T-helper 1 cell (primary cell): ENCODE data around the gene ZHX3.
A peak's percentile ranks its signal among the peaks of the same experiment; 100 is the strongest.

ENCODE experiments used
- DNase-seq, 5 donors: peaks; one replicate each; pipeline ENCODE4 v3.0.0-alpha.2; 2012 to 2020

The ZHX3 gene

DNA sequence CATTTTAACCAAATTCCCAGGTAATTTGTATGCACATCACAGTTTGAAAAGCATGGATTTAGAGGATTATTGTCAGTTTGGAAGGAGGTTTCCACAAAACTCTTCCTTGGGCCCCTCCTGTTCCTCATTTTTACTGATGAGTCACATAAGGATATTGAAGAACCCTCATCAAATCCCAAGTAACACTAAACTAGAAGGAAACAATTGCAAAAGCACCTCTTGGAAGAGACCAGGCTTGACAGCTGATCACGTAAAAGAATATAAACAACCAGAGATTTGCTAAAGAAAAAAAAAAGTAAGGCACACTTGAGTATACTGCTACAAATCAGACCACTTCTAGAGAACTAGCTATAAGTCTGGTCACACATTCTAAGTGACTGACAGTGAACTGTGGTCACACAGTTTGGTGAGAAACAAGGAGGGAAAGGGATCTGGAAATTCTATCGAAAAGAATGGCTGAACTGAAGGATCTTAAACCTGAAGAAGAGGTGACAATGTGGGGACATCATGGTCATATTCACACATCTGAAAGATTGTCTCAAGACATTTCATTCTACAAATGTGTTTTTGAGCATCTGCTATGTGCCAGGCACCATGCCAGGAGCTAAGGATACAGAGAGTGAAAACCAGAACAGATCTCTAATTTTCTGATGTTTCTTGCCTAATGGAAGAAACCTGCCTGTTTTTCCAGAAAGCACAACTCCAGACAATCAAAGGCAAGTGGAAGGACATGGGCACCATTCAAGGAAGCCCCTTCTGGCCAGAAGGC is 24.1 kb downstream of the ZHX3 start:
- no peak for DNase-seq

DNA sequence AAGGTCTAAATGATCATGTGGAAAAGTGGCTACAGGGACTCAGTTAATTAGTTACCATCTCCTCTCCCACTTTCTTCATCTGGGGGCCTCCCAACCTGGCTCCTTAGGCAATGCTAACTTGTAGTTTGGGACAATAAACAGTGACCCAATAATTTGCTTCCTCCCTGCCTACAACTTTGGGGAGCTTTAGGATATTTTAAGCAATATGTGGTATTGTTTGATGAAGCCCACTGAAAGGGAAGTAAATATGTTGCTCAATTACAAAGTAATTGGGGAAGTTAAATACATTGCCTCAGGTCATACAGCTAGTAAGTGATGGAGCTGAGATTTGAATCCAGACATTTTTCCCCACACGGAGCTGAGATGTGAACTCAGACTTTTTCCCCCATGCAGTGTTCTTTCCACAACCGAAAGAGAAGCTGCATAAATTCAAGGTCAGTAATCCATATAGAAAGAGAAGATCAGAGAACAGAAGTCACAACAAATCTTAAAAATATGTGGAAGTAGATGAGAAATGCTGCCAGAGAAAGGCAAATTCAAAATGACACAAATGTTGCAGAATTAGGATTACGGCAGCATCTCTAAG is 26.6 kb downstream of the ZHX3 start:
- DNase-seq, result no peak

DNA sequence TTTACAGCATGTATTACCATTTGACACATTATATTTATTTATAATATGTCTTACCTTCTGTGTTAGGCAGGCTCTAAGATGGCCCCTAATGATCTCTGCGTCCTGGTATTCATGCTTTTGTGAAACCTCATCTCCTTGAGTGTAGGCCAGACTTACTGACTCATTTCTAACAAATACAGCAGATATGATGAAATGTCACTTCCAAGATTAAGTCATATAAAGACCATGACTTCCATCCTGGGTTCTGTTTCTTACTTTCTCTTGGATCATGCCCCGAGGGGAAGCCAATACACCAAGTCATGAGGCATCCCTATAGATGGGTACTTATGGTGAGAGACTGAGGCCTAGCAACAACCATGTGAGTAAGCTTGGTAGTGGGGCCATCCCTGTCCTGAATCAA is 30.2 kb downstream of the ZHX3 start:
- peak in 1 of 5 donors; percentile 4 for DNase-seq

DNA sequence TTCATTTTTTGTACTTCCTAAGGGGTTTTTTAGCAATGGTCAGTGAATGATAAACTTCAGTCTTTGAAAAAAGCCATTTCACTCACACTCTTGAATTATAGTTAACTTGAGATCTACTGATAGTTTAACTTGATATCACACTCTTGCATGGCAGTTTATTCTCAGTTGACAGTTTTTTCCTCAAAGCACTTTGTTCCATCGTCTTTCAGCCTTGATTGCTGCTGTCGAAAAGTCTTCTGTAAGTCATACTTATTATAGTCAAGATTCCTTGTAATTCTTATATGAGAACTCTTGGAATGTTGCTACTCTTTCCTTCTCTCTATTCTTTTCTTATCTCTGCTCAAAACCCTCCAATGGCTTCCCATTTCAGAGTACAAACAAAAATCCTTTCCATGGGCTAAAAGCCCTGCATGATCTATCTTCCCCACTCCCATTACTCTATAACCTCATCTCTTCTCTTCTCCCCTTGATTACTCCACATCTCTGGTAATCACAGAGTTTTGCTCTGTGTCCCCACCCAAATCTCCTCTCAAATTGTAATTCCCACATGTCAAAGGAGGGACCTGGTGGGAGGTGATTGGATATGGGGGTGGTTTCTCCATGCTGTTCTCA is 31.2 kb downstream of the ZHX3 start:
- DNase-seq, result no peak

DNA sequence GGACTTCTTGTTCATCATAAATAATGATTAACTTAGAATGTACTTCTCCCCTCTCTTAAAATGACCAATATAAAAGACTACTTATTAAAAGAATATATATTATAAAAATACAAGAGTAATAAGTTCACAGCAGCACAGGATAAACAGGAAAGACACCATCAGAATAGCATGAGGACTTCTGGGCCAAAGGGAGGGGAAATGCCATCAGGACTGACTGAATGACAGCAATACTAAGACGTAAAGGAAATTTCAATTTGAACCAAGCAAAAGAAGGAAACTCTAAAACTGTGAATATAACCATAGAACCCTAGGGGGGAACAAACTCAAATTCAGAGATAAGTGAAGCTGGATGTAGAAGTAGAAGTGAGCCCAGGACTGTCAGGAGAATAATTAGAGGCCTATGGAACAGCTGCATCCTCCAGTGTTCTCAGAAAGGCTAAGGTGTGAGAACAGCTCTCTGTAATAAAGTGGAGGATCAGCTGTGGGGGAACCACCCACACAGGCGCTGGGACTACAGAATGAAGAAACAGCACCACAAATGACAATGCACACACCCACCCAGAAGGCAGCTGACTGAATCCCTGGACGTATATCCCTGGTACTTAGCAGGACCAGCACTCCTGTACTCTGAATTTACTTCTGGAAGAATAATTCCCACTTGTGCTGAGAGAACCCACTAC is 37.8 kb downstream of the ZHX3 start:
- no peak for DNase-seq

DNA sequence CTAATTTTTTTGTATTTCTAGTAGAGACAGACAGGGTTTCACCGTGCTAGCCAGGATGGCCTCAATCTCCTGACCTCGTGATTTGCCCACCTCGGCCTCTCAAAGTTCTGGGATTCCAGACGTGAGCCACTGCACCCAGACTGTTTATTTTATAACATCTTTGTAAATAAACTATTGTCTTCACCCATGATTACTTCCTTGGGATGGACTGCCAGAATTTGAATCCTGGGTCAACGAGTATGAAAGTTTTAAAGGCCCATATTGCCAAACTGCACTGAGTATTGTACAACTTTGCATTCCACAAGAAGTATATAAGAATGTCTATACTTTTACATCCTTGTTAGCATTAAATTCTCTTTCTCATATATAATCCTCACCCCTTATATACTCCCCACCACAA is 38.6 kb downstream of the ZHX3 start:
- DNase-seq, result no peak

DNA sequence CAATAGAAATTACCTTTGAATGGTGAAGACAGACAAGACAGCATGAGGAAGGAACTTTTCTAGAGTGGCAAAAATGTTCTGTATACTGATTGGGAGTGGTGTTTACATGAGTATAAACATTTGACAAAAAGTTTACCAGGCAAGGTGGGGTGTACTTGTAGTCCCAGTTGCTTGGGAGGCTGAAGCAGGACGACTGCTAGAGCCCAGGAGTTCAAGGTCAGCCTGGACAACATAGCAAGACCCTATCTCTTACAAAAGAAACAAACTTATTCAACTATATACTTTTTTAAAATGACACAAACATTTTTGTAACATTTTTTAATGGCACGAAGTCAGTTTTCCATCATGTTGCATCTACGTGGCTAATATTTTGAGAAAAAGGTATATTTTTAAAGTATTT is 40.5 kb downstream of the ZHX3 start:
- DNase-seq, result no peak

DNA sequence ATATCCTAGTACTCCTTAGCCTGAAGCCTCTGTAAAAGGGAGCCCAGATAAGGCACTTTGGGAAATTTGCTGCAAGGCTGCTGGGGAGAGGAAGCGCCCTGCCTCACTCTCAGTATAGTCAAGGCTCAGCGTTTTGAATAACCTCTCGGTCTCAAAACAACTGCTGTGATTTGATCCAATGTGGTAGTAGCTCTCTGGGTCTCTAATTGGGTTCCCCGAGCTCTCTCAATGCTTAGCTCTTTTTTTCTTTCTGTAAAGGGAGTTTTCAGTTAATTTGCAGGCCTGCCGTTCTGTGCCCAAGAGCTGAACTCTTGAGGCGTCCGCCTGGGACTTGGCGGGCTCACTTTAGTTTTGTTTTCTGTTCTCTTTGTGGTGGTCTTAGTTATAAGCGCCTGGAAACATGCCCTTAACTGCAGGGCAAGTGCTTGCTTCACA is 41.2 kb downstream of the ZHX3 start:
- no peak for DNase-seq

DNA sequence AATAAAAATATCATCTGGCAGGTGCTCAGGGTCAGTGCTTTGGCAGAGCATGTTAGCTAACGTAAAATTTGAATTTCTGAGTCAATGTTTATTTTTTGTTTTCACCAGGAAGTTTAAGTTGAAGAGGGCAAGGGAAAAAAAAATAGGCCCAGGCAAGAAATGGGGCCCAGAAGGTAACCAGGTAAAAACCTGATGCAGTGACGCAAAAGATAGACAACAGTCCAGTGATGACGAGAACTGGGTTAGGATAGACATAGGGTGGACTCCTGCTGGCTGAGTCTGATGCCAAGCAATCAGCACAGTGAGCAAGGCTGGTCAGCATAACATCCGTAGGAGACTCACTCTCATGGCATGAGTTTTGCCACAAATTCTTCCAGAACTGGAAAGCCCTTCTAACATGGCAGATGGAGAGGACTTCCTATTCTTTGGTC is 42.2 kb downstream of the ZHX3 start:
- no peak for DNase-seq

DNA sequence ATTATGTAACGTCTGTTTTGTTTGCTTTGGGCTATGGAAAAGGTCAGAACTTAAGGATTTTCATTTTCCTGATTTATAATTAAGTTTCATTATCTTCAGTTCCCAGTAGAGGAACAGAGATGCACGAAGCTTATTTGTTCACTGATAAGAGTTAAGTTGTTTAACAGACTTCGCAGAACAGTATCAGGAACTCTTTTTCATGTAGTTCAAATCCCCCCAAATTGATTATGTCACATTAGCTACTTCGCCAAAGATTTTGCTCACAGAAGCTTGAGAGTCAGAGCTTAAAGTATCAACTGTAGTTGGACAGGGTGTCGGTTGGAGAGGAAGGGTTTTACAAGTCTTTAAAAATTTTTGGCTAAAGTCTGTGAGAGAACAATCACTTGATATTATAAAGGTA is 43.4 kb downstream of the ZHX3 start:
- DNase-seq, result no peak

DNA sequence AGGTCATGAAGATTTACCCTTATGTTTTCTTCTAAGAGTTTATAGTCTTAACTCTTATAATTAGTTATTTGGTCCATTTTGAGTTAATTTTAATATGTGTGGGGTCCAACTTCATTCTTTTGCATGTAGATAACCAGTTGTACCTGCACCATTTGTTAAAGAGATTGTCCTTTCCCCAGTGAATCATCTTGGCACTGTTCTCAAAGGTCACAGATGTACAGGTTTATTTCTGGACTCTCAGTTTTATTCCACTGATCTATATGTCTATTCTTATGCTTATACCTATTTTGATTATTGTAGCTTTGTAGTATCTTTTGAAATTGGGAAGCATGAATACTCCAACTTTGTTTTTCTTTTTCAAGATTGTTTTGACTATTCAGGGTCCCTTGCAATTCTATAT is 44.1 kb downstream of the ZHX3 start:
- DNase-seq, result no peak

DNA sequence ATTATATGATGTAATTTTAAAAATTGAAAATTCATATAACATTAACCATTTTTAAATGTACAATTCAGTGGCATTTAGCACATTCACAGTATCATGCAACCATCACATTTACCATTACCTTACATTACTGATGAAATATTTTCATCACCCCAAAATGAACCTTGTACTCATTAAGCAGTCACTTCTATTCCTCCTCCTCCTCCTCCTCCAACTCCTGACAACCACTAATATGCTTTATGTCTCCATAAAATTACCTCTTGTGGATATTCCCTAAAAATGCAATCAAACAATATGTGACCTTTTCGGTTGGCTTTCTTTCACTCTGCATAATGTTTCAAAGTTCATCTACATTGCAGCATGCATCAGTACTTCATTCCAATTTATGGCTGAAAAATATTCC is 45.2 kb downstream of the ZHX3 start:
- DNase-seq, result no peak

DNA sequence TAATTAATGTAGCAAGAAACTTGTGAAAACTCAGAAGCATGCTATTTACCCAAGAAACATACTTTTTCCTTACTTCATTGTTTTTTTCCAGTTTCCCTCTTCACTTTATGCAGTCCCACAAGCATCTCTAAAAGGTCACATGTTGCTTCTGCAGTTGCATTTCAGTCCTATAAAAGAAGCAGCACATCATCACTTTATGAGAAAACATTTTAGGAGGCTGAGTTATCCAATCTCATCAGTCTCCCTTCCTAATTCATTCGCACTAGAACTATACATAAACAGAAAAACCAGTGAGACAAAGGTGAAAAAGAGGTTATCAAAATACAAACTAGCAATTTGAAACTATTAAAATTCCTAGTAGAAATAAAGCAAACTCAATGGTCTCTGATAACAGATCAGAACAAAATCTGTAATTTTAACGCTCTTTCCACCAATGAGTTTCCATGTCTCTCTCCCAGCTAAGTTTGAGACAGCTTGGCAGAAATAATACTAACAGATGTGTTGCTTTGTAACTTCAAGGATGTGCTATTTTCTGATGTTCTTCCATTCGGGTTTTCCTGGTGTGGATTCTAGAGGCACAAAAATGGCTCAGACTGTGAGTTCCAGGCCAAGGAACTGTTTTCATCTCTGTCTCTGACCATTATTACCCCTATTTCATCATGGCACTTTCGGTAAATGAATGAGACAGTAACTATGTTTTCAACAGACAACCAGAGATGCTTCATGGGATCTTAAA is 48.4 kb downstream of the ZHX3 start:
- DNase-seq, result no peak

DNA sequence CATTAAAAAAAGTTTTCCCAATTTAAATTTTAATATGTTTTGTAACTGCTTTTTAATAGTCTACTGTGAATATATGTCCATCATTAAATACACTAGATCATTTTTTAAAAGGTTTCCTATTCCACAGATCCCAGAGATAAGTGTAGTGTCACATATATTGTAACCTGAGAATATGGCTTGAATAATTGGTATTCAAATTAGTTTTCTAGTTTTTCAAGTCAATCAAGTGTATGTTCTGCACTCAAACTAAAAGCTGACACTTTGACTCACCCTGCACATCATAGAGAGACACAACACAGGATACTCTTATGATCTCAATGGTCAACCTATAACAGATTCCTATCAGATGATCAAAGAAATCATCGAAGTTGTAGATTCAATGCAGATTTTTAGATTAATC is 49.1 kb downstream of the ZHX3 start:
- no peak for DNase-seq

DNA sequence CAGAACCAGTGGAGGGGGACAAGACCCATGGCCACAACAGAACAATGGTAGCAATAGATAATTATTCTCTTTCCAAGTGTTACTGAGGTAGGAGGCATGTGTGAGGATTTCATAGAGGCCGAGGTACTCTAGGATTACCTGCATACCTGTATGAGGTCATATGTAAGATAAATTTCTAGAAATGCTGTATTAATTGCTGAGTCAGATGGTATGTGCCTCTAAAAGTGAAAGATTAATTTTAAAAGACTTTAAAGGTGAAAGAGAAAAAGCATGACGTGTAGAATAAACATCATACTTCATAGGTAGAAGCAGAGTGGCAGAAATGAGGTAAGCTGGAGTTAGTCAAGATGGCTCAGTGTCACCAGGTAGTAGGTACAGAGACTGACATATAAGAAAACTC is 51.6 kb downstream of the ZHX3 start:
- no peak for DNase-seq

DNA sequence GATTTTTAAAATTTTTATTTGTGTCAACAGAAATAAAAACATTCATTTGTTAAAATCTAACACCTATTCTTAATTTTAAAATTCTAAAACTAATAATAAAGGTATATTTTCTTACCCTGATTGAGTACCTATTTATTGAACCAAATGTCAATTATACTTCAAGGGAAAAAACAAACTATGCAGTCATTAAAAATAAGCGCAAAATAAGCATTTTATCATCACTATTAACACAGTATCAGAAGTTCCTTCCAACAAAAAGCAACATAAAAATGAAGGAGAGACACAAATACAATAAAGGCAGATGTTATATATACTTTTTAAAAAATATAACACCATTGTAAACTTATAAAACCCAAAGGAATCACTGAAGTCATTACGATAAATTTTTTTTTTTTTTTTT is 52.7 kb downstream of the ZHX3 start:
- no peak for DNase-seq

DNA sequence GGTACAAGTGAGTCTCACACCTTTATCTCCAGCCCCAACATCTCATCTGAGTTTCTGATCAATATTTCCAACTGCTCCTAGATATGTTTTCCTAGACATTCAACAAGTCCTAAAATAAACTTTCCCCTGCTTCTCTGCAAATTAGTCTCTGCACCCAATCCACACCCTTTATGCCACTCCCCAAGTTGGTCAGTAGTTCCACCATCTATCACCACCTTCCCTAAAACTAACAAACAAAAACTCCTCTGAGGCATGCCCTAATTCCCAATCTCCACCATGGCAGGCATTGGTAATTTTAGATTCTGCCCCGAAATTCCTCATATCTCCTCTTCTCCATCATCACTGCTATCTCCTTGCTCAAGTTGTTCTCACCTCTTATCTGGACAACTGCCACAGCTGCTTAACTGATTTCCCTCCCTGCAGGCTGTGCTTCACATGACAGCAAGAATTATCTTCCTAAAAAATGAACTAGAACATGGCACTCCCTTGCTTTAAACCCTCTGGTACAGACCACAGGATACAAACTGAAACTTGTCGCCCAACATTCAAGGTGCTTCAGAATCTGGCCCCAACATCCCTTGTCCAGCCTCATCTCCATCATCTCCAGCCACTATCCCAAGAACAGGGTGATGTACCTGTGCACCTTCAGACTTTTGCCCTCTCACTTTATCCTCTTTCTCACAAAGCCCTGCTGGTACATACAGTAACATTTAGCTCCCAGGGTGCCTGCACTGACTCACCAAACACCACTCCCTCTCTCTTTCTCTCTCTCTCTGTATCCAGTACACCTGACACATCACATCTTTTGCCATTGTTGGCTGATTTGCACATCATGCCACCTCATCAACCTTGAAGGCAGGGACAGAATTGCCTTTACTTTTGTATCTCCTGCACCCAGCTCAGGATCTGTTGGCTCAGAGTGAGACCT is 55.5 kb downstream of the ZHX3 start:
- DNase-seq, result no peak

DNA sequence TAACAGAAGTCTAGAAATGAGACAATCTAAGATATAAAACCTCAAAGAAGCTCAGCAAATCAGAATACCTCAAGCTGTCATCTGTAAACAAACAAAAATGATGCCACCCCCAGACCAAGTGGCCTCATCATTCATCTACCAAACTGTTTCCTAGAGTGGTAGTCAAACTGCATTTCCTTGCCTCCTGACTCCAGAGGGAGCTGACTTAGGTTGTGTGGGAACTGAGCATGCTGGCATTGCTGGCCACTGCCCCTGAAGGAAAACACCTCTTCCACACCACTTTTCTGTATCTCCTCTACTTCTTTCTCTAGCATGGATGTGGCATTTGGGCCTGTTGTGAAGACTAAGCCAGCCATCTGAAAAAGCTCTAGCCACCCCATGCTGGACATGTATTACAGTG is 56.3 kb downstream of the ZHX3 start:
- DNase-seq, result no peak

DNA sequence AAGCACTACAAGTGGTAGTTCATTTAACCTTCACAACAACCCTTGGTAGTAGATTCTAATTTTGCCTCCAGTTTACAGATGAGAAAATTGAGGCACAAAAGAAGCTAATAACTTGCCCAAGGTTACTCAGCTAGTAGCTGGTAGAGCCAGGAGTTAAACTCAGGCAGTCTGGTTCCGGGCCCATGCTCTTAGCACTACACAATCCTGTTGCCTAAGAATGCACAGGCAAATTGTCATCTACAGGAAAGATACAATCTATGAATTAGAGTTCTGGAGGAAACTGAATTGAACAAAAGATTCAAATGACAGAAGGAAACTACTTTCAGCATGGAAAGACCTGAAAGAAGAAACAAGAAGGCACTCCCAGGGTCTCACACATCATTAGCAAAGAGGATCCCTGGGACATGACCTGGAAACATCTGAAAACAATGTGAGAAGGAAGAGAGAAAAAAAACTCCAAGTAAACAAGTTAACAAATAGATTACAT is 56.8 kb downstream of the ZHX3 start:
- DNase-seq, result no peak

DNA sequence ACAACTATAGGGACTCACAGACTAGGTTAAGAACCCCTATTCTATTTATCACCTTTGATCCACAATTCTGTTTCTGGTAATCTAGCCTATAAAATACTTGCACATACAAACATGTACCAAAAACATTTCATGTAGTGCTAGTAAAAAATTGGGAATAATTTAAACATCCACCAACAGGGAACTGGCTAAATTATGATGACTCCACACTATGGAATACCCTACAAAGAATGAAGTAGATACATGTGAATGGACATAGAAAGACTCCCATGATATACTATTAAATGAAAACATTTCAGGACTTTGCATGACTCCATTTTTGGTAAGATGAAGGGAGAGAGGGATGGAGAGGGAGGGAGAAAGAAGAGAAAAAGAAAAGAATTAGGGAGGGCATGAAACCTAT is 58.2 kb downstream of the ZHX3 start:
- DNase-seq, result no peak

DNA sequence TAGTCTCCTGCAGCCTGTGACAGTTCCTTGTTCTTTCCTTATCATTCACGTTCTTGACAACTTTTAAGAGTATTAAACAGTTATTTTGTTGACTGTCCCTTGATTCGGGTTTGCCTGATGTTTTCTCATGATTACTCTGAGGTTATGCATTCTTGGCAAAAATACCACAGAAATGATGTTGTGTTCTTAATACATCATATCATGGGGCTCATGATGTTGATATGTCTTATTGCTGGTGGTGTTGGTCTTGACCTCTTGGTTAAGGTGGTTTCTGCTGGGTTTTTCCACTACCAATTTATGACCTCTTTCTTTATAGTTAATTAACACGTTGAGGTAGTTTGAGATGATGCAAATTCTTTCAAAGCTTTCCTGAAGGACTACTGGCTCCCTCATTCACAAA is 59.1 kb downstream of the ZHX3 start:
- DNase-seq, result no peak

DNA sequence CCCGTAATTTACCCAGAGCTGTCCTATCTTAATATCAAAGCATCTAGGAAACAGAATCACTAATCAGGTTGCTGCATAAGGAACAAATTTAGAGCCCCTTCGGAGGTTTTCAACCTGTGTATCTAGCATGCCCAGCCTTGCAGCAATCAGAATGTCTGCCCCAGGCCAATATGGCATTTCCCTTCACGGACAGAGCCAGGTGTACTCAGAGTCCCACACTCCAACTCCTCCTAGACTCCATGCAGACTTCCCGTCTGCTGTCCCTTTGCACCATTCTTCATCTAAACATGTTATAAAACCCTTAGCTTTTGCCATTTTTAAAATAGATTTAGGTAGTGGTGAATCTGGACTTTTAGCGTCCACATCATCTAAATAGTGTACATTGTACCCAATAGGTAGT is 61.0 kb downstream of the ZHX3 start:
- no peak for DNase-seq
